ENCODE measurements around the gene DHCR7. TPM values are rescaled to one million over a fixed set of nuclear protein-coding genes. Genes with fewer than 3 reads are reported as not detected.

The DHCR7 gene
- total and polyA plus RNA-seq, 2 experiments from 2014 or later, result 84.0 to 166 TPM

- TF ChIP-seq ZNF462 (CRISPR knock-in tag; IDR thresholded peaks at IDR 0.05) (no peak), NANOG (IDR thresholded peaks at IDR 0.05; ENCODE audit: borderline replicate concordance) (no peak)
These were observed 62.0 kb downstream of the DHCR7 start (continued) for GRCh38 chr11:71386202-71386601.

GRCh38 chr11:71385091-71385490, 63.1 kb downstream of the DHCR7 start:
- Histone ChIP-seq H3K9me2 (ENCODE audit: insufficient read depth) (no peaks in the 10 kb centered on the region; the same call in 1 of the 2 replicates), H3K4me3 (no peak overlapping the region), H3K79me2 (replicated peaks; ENCODE audit: insufficient read depth) (no peaks in the 10 kb centered on the region), H3K4me1 (ENCODE audit: insufficient read depth) (no peaks in the 10 kb centered on the region), H2AFZ (no peak overlapping the region), H3K36me3 (ENCODE audit: insufficient read depth) (no peaks in the 10 kb centered on the region), H3K4me2 (no peak overlapping the region), H4K20me1 (replicated peaks; ENCODE audit: insufficient read depth) (no peaks in the 10 kb centered on the region), H3F3A (replicated peaks; ENCODE audit: low read depth) (no peaks in the 10 kb centered on the region), H3K27me3 (ENCODE audit: insufficient read depth) (no peaks in the 10 kb centered on the region), H3K27ac (ENCODE audit: low read depth) (no peak overlapping the region)
- Mint-ChIP-seq H3K27me3 (ENCODE audit: insufficient read depth, low read depth, poor library complexity) (peaks cover 12% of the 10 kb centered on the region), H3K27ac (no peak overlapping the region), H3K36me3 (ENCODE audit: low read depth) (no peaks in the 10 kb centered on the region; the same call in 2 of the 3 replicates), H3K9me3 (peaks cover 24% of the 10 kb centered on the region), H3K4me3 (no peak overlapping the region), H3K4me1 (no peaks in the 10 kb centered on the region)
- TF ChIP-seq EZH2phosphoT487 (IDR thresholded peaks at IDR 0.05; ENCODE audit: unreplicated experiment), result no peak
- TF ChIP-seq, protein P1, sequence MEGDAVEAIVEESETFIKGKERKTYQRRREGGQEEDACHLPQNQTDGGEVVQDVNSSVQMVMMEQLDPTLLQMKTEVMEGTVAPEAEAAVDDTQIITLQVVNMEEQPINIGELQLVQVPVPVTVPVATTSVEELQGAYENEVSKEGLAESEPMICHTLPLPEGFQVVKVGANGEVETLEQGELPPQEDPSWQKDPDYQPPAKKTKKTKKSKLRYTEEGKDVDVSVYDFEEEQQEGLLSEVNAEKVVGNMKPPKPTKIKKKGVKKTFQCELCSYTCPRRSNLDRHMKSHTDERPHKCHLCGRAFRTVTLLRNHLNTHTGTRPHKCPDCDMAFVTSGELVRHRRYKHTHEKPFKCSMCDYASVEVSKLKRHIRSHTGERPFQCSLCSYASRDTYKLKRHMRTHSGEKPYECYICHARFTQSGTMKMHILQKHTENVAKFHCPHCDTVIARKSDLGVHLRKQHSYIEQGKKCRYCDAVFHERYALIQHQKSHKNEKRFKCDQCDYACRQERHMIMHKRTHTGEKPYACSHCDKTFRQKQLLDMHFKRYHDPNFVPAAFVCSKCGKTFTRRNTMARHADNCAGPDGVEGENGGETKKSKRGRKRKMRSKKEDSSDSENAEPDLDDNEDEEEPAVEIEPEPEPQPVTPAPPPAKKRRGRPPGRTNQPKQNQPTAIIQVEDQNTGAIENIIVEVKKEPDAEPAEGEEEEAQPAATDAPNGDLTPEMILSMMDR (conservative IDR thresholded peaks at IDR 0.05; ENCODE audit: low read depth in 2 of 2), result no peak
- TF ChIP-seq, protein P2, sequence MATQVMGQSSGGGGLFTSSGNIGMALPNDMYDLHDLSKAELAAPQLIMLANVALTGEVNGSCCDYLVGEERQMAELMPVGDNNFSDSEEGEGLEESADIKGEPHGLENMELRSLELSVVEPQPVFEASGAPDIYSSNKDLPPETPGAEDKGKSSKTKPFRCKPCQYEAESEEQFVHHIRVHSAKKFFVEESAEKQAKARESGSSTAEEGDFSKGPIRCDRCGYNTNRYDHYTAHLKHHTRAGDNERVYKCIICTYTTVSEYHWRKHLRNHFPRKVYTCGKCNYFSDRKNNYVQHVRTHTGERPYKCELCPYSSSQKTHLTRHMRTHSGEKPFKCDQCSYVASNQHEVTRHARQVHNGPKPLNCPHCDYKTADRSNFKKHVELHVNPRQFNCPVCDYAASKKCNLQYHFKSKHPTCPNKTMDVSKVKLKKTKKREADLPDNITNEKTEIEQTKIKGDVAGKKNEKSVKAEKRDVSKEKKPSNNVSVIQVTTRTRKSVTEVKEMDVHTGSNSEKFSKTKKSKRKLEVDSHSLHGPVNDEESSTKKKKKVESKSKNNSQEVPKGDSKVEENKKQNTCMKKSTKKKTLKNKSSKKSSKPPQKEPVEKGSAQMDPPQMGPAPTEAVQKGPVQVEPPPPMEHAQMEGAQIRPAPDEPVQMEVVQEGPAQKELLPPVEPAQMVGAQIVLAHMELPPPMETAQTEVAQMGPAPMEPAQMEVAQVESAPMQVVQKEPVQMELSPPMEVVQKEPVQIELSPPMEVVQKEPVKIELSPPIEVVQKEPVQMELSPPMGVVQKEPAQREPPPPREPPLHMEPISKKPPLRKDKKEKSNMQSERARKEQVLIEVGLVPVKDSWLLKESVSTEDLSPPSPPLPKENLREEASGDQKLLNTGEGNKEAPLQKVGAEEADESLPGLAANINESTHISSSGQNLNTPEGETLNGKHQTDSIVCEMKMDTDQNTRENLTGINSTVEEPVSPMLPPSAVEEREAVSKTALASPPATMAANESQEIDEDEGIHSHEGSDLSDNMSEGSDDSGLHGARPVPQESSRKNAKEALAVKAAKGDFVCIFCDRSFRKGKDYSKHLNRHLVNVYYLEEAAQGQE (IDR thresholded peaks at IDR 0.05; ENCODE audit: unreplicated experiment), result no peak
- no peak for DNase-seq (ENCODE audit: low spot score)
- ATAC-seq, result no peak

All from GM23338 (cell line).